Epithelial cell of esophagus (primary cell): ENCODE data around the gene B3GALT4.

Experiments
- DNase-seq: peaks from one replicate; pipeline ENCODE4 v3.0.0; 2010; ENCODE audit warnings: low read depth
- H3K4me3 ChIP-seq: 2 replicates; pipeline ENCODE4 v1.5.1; 2011; ENCODE audit warnings: mild to moderate bottlenecking, low read length, control low read depth
- CTCF ChIP-seq: IDR thresholded peaks from 2 replicates; pipeline ENCODE4 v1.5.1; 2011; ENCODE audit warnings: low read depth, mild to moderate bottlenecking, low read length, control low read depth, inconsistent platforms; ENCODE audit not compliant: insufficient read depth; ENCODE audit errors: missing control alignments

The B3GALT4 gene

GRCh38 chr6:33292996-33293682, 16.2 kb downstream of the B3GALT4 start:
- H3K4me3 ChIP-seq, result no peak overlapping the region
- no peak for DNase-seq
- TF ChIP-seq CTCF, result no peak

GRCh38 chr6:33294086-33294823, 17.3 kb downstream of the B3GALT4 start:
- no peak overlapping the region for H3K4me3 ChIP-seq
- no peak for TF ChIP-seq CTCF
- no peak for DNase-seq

GRCh38 chr6:33295621-33296369, 18.9 kb downstream of the B3GALT4 start:
- DNase-seq, result no peak
- H3K4me3 ChIP-seq, result no peak overlapping the region
- TF ChIP-seq CTCF, result no peak

- DNase-seq, result no peak
- H3K4me3 ChIP-seq, result peak overlapping the region; percentile 98
- no peak for TF ChIP-seq CTCF
Observed at GRCh38 chr6:33296797-33297405, 20.0 kb downstream of the B3GALT4 start.

- no peak for TF ChIP-seq CTCF
- DNase-seq, result peak; percentile 83
Observed at GRCh38 chr6:33297406-33297955, 20.6 kb downstream of the B3GALT4 start.

GRCh38 chr6:33297956-33298772, 21.2 kb downstream of the B3GALT4 start:
- no peak for TF ChIP-seq CTCF
- DNase-seq, result peak; percentile 94
- H3K4me3 ChIP-seq, result peak overlapping the region; percentile 98

More at GRCh38 chr6:33297406-33297955, 20.6 kb downstream of the B3GALT4 start:
- peak overlapping the region; percentile 98 for H3K4me3 ChIP-seq
